SK-N-SH treated with all-trans-retinoic acid at 6 μM for 48 hours (cell line): ENCODE measurements around the gene DCLRE1C.

ENCODE experiments used
- ATAC-seq: fragments of 200-7000 bp; cut with Tn5 transposase; 3 replicates; pipeline ENCODE4 v1.9.1; 2020; ENCODE audit warnings: mild to moderate bottlenecking, moderate library complexity
- ARNTL ChIP-seq: fragments of 450-650 bp; formaldehyde crosslinking; IDR thresholded peaks from 2 replicates; pipeline ENCODE4 v1.5.0; 2020; ENCODE audit warnings: low read depth, mild to moderate bottlenecking, moderate library complexity, borderline replicate concordance
- BACH2 ChIP-seq: fragments of 250-450 bp; sonication (Bioruptor Pico); IDR thresholded peaks from 2 replicates; pipeline ENCODE4 v1.9.0; 2021; ENCODE audit warnings: mild to moderate bottlenecking, borderline replicate concordance
- CSDC2 ChIP-seq: fragments of 250-450 bp; sonication (Bioruptor Pico); IDR thresholded peaks from 2 replicates; pipeline ENCODE4 v1.5.0; 2020; ENCODE audit warnings: mild to moderate bottlenecking, moderate library complexity
- ESRRG ChIP-seq: fragments of 250-450 bp; sonication (Bioruptor Pico); IDR thresholded peaks from 2 replicates; pipeline ENCODE4 v1.6.1; 2021; ENCODE audit warnings: mild to moderate bottlenecking
- OSR1 ChIP-seq: fragments of 250-450 bp; sonication (Bioruptor Pico); IDR thresholded peaks from 2 replicates; pipeline ENCODE4 v1.8.0; 2022; ENCODE audit warnings: moderate library complexity, mild to moderate bottlenecking, inconsistent platforms
- PPARA ChIP-seq: fragments of 250-450 bp; sonication (Bioruptor Pico); IDR thresholded peaks from 2 replicates; pipeline ENCODE4 v1.5.0; 2020; ENCODE audit warnings: mild to moderate bottlenecking, borderline replicate concordance
- RARB ChIP-seq: fragments of 250-450 bp; sonication (Bioruptor Pico); IDR thresholded peaks from 2 replicates; pipeline ENCODE4 v1.8.0; 2021; ENCODE audit warnings: mild to moderate bottlenecking, moderate library complexity
- TCF4 ChIP-seq: fragments of 250-450 bp; sonication (Bioruptor Pico); IDR thresholded peaks from 2 replicates; pipeline ENCODE4 v1.8.0; 2021; ENCODE audit warnings: mild to moderate bottlenecking, moderate library complexity, borderline replicate concordance
- TOX ChIP-seq: fragments of 250-450 bp; sonication (Bioruptor Pico); IDR thresholded peaks from 2 replicates; pipeline ENCODE4 v1.8.0; 2021; ENCODE audit warnings: mild to moderate bottlenecking, moderate library complexity, borderline replicate concordance
- ZC3H10 ChIP-seq: fragments of 250-450 bp; sonication (Bioruptor Pico); IDR thresholded peaks from 2 replicates; pipeline ENCODE4 v1.5.1; 2021; ENCODE audit warnings: mild to moderate bottlenecking, moderate library complexity
- ZFP3 ChIP-seq: fragments of 250-450 bp; sonication (Bioruptor Pico); IDR thresholded peaks from 2 replicates; pipeline ENCODE4 v1.5.0; 2020; ENCODE audit warnings: mild to moderate bottlenecking, moderate library complexity
- ZFP30 ChIP-seq: fragments of 450-650 bp; formaldehyde crosslinking; IDR thresholded peaks from 2 replicates; pipeline ENCODE4 v1.5.0; 2022; ENCODE audit warnings: mild to moderate bottlenecking, moderate library complexity
- ZNF565 ChIP-seq: fragments of 450-650 bp; formaldehyde crosslinking; conservative IDR thresholded peaks from 2 replicates; pipeline ENCODE4 v1.5.0; 2020; ENCODE audit warnings: low read depth, mild to moderate bottlenecking, moderate library complexity
- ZNF70 ChIP-seq: fragments of 450-650 bp; formaldehyde crosslinking; IDR thresholded peaks from 2 replicates; pipeline ENCODE4 v1.5.0; 2020; ENCODE audit warnings: mild to moderate bottlenecking, moderate library complexity
- ZNF8 ChIP-seq: fragments of 450-650 bp; formaldehyde crosslinking; IDR thresholded peaks from 2 replicates; pipeline ENCODE4 v1.5.0; 2020; ENCODE audit warnings: mild to moderate bottlenecking, moderate library complexity
- TF ChIP-seq, protein P1 (sequence below): fragments of 250-450 bp; sonication (Bioruptor Pico); IDR thresholded peaks from 2 replicates; pipeline ENCODE4 v1.8.0; 2021; ENCODE audit warnings: low read depth, mild to moderate bottlenecking, moderate library complexity, borderline replicate concordance
- TF ChIP-seq, protein P2 (sequence below): fragments of 250-450 bp; sonication (Bioruptor Pico); IDR thresholded peaks from 2 replicates; pipeline ENCODE4 v1.5.1; 2020; ENCODE audit warnings: low read depth, mild to moderate bottlenecking, moderate library complexity
- TF ChIP-seq, protein P3 (sequence below): fragments of 250-450 bp; sonication (Bioruptor Pico); IDR thresholded peaks from 2 replicates; pipeline ENCODE4 v1.8.0; 2020; ENCODE audit warnings: mild to moderate bottlenecking, moderate library complexity, borderline replicate concordance
- TF ChIP-seq, protein P4 (sequence below): fragments of 250-450 bp; sonication (Bioruptor Pico); IDR thresholded peaks from 2 replicates; pipeline ENCODE4 v1.5.0; 2020; ENCODE audit warnings: mild to moderate bottlenecking, moderate library complexity
- TF ChIP-seq, protein P5 (sequence below): fragments of 250-450 bp; sonication (Bioruptor Pico); IDR thresholded peaks from 2 replicates; pipeline ENCODE4 v1.5.1; 2021; ENCODE audit warnings: mild to moderate bottlenecking, moderate library complexity

Gene DCLRE1C

DNA sequence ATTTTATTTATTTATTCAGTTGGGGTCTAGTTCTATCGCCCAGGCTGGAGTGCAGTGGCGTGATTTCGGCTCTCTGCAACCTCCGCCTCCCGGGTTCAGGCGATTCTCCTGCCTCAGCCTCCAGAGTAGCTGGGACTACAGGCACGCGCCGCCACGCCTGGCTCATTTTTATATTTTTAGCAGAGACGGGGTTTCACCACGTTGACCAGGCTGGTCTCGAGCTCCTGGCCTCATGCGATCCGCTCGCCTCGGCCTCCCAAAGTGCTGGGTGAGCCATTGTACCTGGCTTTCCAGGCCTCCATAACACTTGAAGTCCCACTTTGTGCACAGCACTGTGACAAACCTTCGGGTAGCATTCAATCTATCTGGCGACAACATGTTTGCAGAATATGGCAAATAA, 1.0 kb upstream of the DCLRE1C start:
- ATAC-seq = no peak

DNA sequence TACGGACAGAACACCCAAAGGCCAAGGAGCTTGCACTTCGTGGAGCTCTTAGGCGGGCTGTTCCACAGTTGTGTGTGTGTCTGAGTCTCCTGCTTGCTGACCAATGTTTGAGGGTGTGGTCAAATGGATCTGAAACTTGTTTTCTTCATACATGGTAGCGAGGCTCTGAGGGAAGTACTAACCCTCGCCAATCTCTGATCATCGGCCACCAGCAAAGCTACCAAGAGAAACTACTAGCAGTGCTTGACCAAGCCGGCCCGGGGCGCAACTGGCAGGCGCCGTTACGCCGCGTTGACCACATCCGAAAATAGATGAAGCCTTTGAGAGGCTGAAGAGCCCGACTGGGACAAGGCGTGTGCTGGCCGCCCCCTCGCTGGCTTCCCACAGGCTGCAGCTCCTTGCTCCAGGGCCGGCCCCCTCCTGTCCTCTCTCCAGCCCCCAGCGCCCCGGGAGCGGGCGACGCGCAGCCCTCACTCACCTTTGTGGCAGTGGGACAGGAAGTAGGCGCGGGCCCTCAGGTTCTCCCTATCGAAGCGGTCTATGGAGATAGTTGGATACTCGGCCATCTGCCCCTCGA, 384 bp downstream of the DCLRE1C start:
- peak; percentile 67 for ATAC-seq
- TF ChIP-seq, protein P1, sequence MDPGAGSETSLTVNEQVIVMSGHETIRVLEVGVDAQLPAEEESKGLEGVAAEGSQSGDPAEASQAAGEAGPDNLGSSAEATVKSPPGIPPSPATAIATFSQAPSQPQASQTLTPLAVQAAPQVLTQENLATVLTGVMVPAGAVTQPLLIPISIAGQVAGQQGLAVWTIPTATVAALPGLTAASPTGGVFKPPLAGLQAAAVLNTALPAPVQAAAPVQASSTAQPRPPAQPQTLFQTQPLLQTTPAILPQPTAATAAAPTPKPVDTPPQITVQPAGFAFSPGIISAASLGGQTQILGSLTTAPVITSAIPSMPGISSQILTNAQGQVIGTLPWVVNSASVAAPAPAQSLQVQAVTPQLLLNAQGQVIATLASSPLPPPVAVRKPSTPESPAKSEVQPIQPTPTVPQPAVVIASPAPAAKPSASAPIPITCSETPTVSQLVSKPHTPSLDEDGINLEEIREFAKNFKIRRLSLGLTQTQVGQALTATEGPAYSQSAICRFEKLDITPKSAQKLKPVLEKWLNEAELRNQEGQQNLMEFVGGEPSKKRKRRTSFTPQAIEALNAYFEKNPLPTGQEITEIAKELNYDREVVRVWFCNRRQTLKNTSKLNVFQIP = no peak
- TF ChIP-seq ZC3H10 (CRISPR knock-in tag) = no peak
- TF ChIP-seq BACH2 (CRISPR knock-in tag) = no peak
- no peak for TF ChIP-seq ZFP30 (CRISPR knock-in tag)
- no peak for TF ChIP-seq ZNF70 (CRISPR knock-in tag)
- TF ChIP-seq, protein P2, sequence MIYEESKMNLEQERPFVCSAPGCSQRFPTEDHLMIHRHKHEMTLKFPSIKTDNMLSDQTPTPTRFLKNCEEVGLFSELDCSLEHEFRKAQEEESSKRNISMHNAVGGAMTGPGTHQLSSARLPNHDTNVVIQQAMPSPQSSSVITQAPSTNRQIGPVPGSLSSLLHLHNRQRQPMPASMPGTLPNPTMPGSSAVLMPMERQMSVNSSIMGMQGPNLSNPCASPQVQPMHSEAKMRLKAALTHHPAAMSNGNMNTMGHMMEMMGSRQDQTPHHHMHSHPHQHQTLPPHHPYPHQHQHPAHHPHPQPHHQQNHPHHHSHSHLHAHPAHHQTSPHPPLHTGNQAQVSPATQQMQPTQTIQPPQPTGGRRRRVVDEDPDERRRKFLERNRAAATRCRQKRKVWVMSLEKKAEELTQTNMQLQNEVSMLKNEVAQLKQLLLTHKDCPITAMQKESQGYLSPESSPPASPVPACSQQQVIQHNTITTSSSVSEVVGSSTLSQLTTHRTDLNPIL (CRISPR knock-in tag) = no peak
- TF ChIP-seq, protein P3, sequence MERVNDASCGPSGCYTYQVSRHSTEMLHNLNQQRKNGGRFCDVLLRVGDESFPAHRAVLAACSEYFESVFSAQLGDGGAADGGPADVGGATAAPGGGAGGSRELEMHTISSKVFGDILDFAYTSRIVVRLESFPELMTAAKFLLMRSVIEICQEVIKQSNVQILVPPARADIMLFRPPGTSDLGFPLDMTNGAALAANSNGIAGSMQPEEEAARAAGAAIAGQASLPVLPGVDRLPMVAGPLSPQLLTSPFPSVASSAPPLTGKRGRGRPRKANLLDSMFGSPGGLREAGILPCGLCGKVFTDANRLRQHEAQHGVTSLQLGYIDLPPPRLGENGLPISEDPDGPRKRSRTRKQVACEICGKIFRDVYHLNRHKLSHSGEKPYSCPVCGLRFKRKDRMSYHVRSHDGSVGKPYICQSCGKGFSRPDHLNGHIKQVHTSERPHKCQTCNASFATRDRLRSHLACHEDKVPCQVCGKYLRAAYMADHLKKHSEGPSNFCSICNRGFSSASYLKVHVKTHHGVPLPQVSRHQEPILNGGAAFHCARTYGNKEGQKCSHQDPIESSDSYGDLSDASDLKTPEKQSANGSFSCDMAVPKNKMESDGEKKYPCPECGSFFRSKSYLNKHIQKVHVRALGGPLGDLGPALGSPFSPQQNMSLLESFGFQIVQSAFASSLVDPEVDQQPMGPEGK (CRISPR knock-in tag) = no peak
- TF ChIP-seq OSR1 (CRISPR knock-in tag) = no peak
- TF ChIP-seq TOX (CRISPR knock-in tag) = no peak
- no peak for TF ChIP-seq ZNF8 (CRISPR knock-in tag)
- TF ChIP-seq ARNTL (CRISPR knock-in tag) = no peak
- TF ChIP-seq, all 23 proteins: peak for 0

More for the DNA sequence above, 1.0 kb upstream of the DCLRE1C start:
- no peak for TF ChIP-seq TCF4 (CRISPR knock-in tag)
- no peak for TF ChIP-seq ZC3H10 (CRISPR knock-in tag)
- no peak for TF ChIP-seq ZNF565 (CRISPR knock-in tag)
- TF ChIP-seq ZFP3 = no peak
- TF ChIP-seq ZFP30 (CRISPR knock-in tag) = no peak
- no peak for TF ChIP-seq ZNF8 (CRISPR knock-in tag)

GRCh38 chr10:14952851-14953423, 959 bp downstream of the DCLRE1C start:
- TF ChIP-seq OSR1 (CRISPR knock-in tag) (no peak), TCF4 (CRISPR knock-in tag) (no peak), ZNF70 (CRISPR knock-in tag) (no peak), ESRRG (CRISPR knock-in tag) (no peak), ZFP3 (no peak), ARNTL (CRISPR knock-in tag) (no peak), RARB (CRISPR knock-in tag) (no peak), ZC3H10 (CRISPR knock-in tag) (no peak)
- TF ChIP-seq, protein P1 = no peak
- TF ChIP-seq, protein P2 (CRISPR knock-in tag) = no peak
- 0 out of 3 replicates have a peak, but pooled peaks have one; percentile 10 for ATAC-seq

DNA sequence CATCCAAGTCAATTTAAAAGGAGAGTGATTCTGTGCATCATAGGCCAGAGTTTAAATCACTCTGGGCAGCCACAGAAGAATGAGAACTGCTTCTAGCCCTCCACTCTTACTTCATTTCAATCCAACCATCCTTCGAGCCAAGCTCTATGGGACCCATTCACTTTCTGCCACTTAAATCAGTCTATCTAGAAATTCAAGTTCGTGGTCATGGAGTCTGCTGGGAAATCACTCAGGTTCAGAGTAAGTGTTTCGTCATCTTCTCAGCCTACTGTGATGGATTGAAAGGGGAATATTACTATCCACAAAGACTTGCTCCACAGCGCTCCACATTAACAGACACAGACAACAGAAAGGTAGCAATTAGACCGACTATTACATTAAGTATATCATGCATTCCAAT, 4.6 kb downstream of the DCLRE1C start:
- ATAC-seq = no peak
- TF ChIP-seq, protein P4, sequence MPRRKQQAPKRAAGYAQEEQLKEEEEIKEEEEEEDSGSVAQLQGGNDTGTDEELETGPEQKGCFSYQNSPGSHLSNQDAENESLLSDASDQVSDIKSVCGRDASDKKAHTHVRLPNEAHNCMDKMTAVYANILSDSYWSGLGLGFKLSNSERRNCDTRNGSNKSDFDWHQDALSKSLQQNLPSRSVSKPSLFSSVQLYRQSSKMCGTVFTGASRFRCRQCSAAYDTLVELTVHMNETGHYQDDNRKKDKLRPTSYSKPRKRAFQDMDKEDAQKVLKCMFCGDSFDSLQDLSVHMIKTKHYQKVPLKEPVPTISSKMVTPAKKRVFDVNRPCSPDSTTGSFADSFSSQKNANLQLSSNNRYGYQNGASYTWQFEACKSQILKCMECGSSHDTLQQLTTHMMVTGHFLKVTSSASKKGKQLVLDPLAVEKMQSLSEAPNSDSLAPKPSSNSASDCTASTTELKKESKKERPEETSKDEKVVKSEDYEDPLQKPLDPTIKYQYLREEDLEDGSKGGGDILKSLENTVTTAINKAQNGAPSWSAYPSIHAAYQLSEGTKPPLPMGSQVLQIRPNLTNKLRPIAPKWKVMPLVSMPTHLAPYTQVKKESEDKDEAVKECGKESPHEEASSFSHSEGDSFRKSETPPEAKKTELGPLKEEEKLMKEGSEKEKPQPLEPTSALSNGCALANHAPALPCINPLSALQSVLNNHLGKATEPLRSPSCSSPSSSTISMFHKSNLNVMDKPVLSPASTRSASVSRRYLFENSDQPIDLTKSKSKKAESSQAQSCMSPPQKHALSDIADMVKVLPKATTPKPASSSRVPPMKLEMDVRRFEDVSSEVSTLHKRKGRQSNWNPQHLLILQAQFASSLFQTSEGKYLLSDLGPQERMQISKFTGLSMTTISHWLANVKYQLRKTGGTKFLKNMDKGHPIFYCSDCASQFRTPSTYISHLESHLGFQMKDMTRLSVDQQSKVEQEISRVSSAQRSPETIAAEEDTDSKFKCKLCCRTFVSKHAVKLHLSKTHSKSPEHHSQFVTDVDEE = no peak
- no peak for TF ChIP-seq ZNF8 (CRISPR knock-in tag)
- no peak for TF ChIP-seq ARNTL (CRISPR knock-in tag)
- no peak for TF ChIP-seq ZNF70 (CRISPR knock-in tag)
- TF ChIP-seq ZFP30 (CRISPR knock-in tag) = no peak
- TF ChIP-seq TCF4 (CRISPR knock-in tag) = no peak
- TF ChIP-seq, protein P5, sequence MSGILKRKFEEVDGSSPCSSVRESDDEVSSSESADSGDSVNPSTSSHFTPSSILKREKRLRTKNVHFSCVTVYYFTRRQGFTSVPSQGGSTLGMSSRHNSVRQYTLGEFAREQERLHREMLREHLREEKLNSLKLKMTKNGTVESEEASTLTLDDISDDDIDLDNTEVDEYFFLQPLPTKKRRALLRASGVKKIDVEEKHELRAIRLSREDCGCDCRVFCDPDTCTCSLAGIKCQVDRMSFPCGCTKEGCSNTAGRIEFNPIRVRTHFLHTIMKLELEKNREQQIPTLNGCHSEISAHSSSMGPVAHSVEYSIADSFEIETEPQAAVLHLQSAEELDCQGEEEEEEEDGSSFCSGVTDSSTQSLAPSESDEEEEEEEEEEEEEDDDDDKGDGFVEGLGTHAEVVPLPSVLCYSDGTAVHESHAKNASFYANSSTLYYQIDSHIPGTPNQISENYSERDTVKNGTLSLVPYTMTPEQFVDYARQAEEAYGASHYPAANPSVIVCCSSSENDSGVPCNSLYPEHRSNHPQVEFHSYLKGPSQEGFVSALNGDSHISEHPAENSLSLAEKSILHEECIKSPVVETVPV (CRISPR knock-in tag) = no peak
- no peak for TF ChIP-seq BACH2 (CRISPR knock-in tag)
- no peak for TF ChIP-seq ZC3H10 (CRISPR knock-in tag)
- TF ChIP-seq CSDC2 (CRISPR knock-in tag) = no peak
- no peak for TF ChIP-seq PPARA (CRISPR knock-in tag)
